Measurements from ENCODE around the gene UNC79. TPM values are rescaled to one million over a fixed set of nuclear protein-coding genes. Genes with fewer than 3 reads are reported as not detected.

UNC79 gene
- total RNA-seq, 1 donor from 2014 or later = 0.41 TPM

DNA sequence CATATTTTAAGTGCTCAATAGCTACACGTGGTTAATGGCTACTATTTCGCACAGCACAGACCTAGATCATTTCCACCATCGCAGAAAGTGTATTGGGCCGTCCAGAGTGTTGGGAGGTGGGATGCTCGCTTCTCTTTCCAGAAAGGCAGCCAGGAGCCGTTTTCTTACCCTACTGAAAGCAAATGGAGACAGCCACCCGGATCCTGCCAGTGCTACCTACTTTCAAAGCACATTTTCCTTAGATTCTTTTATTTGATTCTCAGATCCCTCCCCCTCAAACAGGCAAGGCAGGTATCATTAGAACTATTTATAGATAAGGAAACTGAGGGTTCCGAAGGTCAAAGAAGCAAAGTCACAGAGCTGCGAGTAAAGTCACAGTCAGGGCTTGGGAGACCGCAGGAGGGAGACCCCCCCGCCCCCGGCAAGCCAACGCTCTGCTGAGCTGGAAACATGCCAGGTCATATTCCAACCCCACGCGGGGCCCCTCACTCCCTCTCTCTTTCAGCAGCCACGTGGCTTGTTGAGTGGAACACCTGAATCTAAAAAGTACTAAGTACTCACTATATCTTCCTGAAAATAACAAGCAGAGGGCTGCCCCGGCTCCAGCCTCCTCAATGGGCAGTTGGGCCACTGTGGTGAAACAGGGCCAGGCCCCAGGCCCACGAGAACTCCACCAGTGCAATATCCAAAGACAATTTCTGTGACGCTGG, 321.4 kb downstream of the UNC79 start:
- DNase-seq = no peak

GRCh38 chr14:93752980-93753561, 322.3 kb downstream of the UNC79 start:
- peak; percentile 24 for DNase-seq

DNA sequence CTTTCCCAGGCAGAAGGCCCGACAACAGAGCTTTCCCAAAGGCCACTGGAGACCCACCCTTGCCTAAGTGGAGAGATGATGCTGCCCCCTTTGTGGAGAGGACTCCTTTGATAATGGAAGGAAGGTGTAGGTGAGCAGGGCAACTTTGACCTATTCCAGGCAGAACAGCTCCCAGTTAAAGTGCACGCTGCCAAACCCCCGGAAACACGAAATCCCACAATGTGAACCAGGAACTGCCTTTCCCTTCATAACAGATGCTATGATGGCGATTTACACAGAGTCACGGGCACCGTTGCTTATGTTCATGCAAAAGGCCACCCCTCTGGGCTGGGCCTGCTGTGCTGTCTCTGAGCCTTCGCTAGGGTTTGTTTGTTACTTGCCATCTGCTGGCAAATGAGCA, 322.9 kb downstream of the UNC79 start:
- DNase-seq = no peak

DNA sequence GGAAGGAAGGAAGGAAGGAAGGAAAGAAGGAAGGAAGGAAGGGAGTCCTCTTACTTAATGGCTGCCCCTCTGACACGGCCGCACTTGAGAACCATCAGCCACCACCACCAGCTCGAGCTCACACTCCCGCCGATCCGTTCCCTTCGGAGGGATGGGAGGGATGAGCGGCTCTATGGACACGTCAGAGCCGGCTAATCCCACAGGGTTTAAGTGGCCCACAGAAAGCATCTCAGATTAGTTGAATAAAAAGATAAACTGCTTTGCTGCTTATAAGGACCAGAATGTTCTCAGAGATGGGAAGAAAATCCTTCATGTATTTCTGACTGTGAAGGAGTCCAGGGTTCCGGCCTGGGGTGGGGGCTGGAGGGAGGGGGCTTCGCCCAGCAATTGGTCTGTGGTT, 326.5 kb downstream of the UNC79 start:
- DNase-seq = no peak

Small RNA genes within 50 kb of the gene (small RNA-seq; reads per million reads assigned to genes)
- gene RF00019 (ENCODE audit: low replicate concordance) (not detected), gene RF02271 (ENCODE audit: low replicate concordance) (not detected), gene RNU6-1258P (ENCODE audit: low replicate concordance) (not detected)

Other genes with a start within 250 kb of the UNC79 start
- 38.1 TPM for gene MOAP1, start 246.0 kb upstream of the UNC79 start, total RNA-seq
- 14.2 TPM for gene LYSET, start 245.6 kb upstream of the UNC79 start, total RNA-seq
- gene GON7, start 223.9 kb upstream of the UNC79 start, total RNA-seq = 15.5 TPM
- 42.0 TPM for gene UBR7, start 223.7 kb upstream of the UNC79 start, total RNA-seq
- gene BTBD7, start 97.9 kb upstream of the UNC79 start, total RNA-seq = 27.7 TPM
- not detected for gene COX8C, start 83.8 kb upstream of the UNC79 start, total RNA-seq